ENCODE results near the gene BAMBI.

DNA sequence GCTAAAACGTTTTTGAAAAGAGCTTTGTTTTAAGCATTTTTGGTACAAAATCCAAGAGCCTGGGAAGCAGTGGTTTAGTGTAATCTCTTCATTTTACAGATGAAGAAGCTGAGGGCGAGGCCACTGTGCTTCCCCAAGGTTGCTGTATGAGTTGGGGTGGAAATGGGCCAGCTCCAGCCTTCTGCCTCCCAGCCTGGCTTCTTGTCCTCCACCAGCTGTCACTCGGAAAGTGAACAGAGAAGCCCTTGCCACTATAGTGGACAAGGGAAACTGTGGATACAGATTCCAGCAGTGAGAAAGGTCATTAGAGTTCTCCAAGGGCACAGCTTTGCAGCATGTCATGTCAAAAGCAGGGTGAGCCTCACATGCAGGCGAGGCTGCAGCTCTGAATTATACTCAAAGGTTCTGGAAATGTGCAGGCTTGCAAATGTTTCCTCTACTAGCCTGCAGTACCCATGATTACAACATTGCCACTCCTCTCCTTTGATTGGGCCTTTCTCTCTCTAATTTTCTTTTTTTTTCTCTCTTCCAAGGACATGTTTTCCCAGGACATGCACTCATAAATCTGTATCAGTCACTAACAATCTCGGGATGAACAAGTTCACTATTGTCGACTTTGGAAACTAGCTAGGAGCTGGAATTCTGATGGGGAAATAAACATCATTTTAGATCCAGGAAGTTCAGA, 33.0 kb downstream of the BAMBI start:
- TF ChIP-seq, protein P1, sequence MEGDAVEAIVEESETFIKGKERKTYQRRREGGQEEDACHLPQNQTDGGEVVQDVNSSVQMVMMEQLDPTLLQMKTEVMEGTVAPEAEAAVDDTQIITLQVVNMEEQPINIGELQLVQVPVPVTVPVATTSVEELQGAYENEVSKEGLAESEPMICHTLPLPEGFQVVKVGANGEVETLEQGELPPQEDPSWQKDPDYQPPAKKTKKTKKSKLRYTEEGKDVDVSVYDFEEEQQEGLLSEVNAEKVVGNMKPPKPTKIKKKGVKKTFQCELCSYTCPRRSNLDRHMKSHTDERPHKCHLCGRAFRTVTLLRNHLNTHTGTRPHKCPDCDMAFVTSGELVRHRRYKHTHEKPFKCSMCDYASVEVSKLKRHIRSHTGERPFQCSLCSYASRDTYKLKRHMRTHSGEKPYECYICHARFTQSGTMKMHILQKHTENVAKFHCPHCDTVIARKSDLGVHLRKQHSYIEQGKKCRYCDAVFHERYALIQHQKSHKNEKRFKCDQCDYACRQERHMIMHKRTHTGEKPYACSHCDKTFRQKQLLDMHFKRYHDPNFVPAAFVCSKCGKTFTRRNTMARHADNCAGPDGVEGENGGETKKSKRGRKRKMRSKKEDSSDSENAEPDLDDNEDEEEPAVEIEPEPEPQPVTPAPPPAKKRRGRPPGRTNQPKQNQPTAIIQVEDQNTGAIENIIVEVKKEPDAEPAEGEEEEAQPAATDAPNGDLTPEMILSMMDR (IDR thresholded peaks at IDR 0.05), result no peak
- no peak for TF ChIP-seq POLR2A (IDR thresholded peaks at IDR 0.05)

Data from esophagus squamous epithelium (tissue), 4 donors.